ENCODE measurements around the gene SPDYE1. TPM values are rescaled to one million over a fixed set of nuclear protein-coding genes. Genes with fewer than 3 reads are reported as not detected.
A peak's percentile ranks its signal among the peaks of the same experiment; 100 is the strongest.
"Not testable (repeated sequence)": the region's sequence is repeated elsewhere in the genome, so short reads cannot be mapped to it uniquely, and the experiment has no call there.

SPDYE1 gene
- total and polyA plus RNA-seq, 2 of the 13 experiments (the other 11 are each of a cell fraction or from before 2014, with no cell fraction given): not detected

DNA sequence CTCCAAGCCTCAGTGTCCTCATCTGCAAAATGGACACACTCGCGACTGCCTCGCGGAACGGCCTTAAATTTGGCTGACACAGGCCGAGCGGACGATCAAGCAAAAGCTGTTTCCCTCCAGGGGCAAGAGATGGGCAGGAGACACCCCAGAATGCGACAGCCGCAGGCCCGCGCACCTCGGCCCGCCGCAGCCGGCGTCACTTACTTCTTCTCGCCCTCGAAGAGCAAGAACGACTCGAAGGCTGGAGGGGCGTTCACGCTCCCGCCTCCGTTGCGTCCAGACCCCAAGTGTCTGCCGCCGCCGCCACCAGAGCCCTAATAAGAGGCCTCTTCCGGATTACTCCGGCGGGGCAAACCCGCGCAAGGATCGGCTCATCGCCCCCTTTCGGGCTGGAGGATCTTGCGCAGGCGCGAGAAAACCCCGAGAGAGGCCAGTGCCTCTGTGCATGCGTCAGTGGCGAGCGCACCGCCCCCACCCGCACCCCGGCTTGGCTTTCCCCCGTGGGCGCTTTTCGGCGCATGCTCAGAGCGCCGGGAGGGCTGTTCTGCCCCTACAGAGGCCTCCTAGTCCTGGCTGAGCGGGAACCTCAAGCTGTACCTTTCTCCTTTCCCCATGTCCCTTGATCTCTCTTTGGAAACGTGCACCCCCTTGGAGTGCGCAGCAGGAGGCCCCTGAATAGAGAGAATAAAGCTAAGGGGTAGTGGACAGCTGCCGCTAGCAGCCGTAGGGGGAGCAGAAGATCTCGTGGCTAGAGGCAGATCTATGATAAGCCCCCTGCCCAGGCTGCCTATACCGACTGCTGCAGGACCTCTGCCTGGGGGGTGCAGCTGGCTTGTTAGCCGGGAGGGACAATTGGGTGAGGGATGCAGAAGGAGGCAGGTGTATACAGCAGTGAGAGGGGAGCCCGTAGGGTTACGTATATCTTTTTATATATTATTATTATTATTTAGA is 21.4 kb downstream of the SPDYE1 start (continued):
- TF ChIP-seq ZSCAN25 (CRISPR knock-in tag; IDR thresholded peaks at IDR 0.05): 0 out of 2 replicates have a peak, but pooled peaks have one; percentile 31
- TF ChIP-seq TMF1 (CRISPR knock-in tag; IDR thresholded peaks at IDR 0.05; ENCODE audit: low read depth): peak; percentile 70; the same call in 1 of the 2 replicates
- TF ChIP-seq ZNF777 (CRISPR knock-in tag; IDR thresholded peaks at IDR 0.05): peak; percentile 40; the same call in 1 of the 2 replicates
- TF ChIP-seq MAF1 (CRISPR knock-in tag; IDR thresholded peaks at IDR 0.05; ENCODE audit: borderline replicate concordance): 0 out of 2 replicates have a peak, but pooled peaks have one; percentile 49
- not testable (repeated sequence) for TF ChIP-seq LCORL, NONO (IDR thresholded peaks at IDR 0.05)
- TF ChIP-seq LCORL (CRISPR knock-in tag; IDR thresholded peaks at IDR 0.05): peak; percentile 56; the same call in 1 of the 2 replicates
- TF ChIP-seq, protein P1, sequence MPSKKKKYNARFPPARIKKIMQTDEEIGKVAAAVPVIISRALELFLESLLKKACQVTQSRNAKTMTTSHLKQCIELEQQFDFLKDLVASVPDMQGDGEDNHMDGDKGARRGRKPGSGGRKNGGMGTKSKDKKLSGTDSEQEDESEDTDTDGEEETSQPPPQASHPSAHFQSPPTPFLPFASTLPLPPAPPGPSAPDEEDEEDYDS (CRISPR knock-in tag; IDR thresholded peaks at IDR 0.05): peak; percentile 69
- peak; percentile 76 for TF ChIP-seq NONO (CRISPR knock-in tag; conservative IDR thresholded peaks at IDR 0.05)
- TF ChIP-seq ZKSCAN8 (CRISPR knock-in tag; IDR thresholded peaks at IDR 0.05; ENCODE audit: borderline replicate concordance): peak; percentile 68; the same call in 1 of the 2 replicates
- 0 out of 2 replicates have a peak, but pooled peaks have one; percentile 69 for TF ChIP-seq TOE1 (CRISPR knock-in tag; IDR thresholded peaks at IDR 0.05)
- TF ChIP-seq KDM5A (IDR thresholded peaks at IDR 0.05; ENCODE audit: borderline replicate concordance, low read length): peak; percentile 94
- peak; percentile 80; the same call in 1 of the 2 replicates for TF ChIP-seq ZNF709 (CRISPR knock-in tag; IDR thresholded peaks at IDR 0.05)
- TF ChIP-seq ZFP36L1 (CRISPR knock-in tag; IDR thresholded peaks at IDR 0.05): 0 out of 2 replicates have a peak, but pooled peaks have one; percentile 31
- TF ChIP-seq ZNF317 (CRISPR knock-in tag; IDR thresholded peaks at IDR 0.05): peak; percentile 65; the same call in 1 of the 2 replicates
- TF ChIP-seq GABPB1 (CRISPR knock-in tag; IDR thresholded peaks at IDR 0.05): peak; percentile 97
- TF ChIP-seq, protein P2, sequence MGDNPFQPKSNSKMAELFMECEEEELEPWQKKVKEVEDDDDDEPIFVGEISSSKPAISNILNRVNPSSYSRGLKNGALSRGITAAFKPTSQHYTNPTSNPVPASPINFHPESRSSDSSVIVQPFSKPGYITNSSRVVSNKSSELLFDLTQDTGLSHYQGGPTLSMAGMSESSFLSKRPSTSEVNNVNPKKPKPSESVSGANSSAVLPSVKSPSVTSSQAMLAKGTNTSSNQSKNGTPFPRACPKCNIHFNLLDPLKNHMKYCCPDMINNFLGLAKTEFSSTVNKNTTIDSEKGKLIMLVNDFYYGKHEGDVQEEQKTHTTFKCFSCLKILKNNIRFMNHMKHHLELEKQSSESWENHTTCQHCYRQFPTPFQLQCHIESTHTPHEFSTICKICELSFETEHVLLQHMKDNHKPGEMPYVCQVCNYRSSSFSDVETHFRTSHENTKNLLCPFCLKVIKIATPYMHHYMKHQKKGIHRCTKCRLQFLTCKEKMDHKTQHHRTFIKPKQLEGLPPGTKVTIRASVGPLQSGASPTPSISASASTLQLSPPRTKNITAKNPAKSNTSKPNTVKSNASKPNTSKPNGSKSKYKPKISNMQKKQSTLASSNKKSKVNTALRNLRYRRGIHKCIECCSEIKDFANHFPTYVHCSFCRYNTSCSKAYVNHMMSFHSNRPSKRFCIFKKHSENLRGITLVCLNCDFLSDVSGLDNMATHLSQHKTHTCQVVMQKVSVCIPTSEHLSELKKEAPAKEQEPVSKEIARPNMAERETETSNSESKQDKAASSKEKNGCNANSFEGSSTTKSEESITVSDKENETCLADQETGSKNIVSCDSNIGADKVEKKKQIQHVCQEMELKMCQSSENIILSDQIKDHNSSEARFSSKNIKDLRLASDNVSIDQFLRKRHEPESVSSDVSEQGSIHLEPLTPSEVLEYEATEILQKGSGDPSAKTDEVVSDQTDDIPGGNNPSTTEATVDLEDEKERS (CRISPR knock-in tag; IDR thresholded peaks at IDR 0.05): 0 out of 2 replicates have a peak, but pooled peaks have one; percentile 37
- TF ChIP-seq ZNF335 (CRISPR knock-in tag; IDR thresholded peaks at IDR 0.05): peak; percentile 61; the same call in 1 of the 2 replicates
- TF ChIP-seq TEAD3 (CRISPR knock-in tag; optimal IDR thresholded peaks at IDR 0.05; ENCODE audit: borderline replicate concordance): peak; percentile 66
- peak; percentile 60 for TF ChIP-seq IKZF4 (CRISPR knock-in tag; IDR thresholded peaks at IDR 0.05; ENCODE audit: borderline replicate concordance, low read depth, not compliant biosample characterization)
- peak; percentile 50; the same call in 1 of the 2 replicates for TF ChIP-seq ZNF563 (CRISPR knock-in tag; IDR thresholded peaks at IDR 0.05)
- TF ChIP-seq KDM5B (CRISPR knock-in tag; IDR thresholded peaks at IDR 0.05; ENCODE audit: borderline replicate concordance): peak; percentile 39; the same call in 1 of the 2 replicates
- peak; percentile 68; the same call in 1 of the 2 replicates for TF ChIP-seq ZNF614 (CRISPR knock-in tag; IDR thresholded peaks at IDR 0.05; ENCODE audit: borderline replicate concordance)
- TF ChIP-seq MEF2D (CRISPR knock-in tag; IDR thresholded peaks at IDR 0.05): peak; percentile 60; the same call in 1 of the 2 replicates
